ENCODE measurements around the gene REELD1. TPM values are rescaled to one million over a fixed set of nuclear protein-coding genes. Genes with fewer than 3 reads are reported as not detected.

The REELD1 gene
- total and polyA plus RNA-seq, 2 of the 4 experiments (the other 2 are of a cell fraction) = not detected

DNA sequence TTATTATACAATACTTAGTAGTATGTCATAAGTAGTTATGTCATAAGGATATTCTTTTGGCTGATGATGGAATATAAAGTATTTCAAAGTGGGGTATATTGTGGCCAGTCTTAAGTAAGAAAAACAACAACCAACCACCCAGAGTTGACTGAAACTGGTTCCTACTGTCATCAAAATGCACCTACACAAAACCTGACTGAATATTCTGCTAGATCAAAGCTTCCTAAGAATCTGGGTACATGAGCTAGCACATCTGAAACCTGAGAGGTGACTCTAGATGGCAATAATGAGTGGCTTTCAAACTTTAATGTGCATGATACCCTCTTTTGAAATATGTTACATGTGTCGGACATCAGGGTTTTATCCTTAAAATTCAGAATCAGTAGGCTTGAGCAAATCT, 60.4 kb downstream of the REELD1 start:
- H3K4me2 ChIP-seq (ENCODE audit: low read depth, low read length) = no peak overlapping the region
- ChIA-PET CTCF (no interaction called here), POLR2A (ENCODE audit: unreplicated experiment) (no interaction called here)
- no peak overlapping the region for H3K18ac ChIP-seq (ENCODE audit: low read depth, low read length)
- H2AFZ ChIP-seq (replicated peaks; ENCODE audit: low read length, poor library complexity) = no peak overlapping the region
- no peak overlapping the region for H2BK5ac ChIP-seq (ENCODE audit: low read depth, low read length, poor library complexity, severe bottlenecking)
- no peaks in the 10 kb centered on the region for H4K20me1 ChIP-seq (ENCODE audit: insufficient read depth, low read length)
- H3K9ac ChIP-seq (ENCODE audit: low read depth, low read length) = no peak overlapping the region
- H3K4me3 ChIP-seq (ENCODE audit: insufficient read depth, low read depth, low read length) = no peak overlapping the region
- H4K91ac ChIP-seq (ENCODE audit: insufficient read depth, low read depth, low read length) = no peak overlapping the region
- no peak overlapping the region for H2BK120ac ChIP-seq (ENCODE audit: low read depth, low read length)
- H3K23ac ChIP-seq (ENCODE audit: low read depth, low read length) = no peak overlapping the region
- H2BK20ac ChIP-seq (ENCODE audit: low read depth, low read length) = no peak overlapping the region
- no peaks in the 10 kb centered on the region for H3K36me3 ChIP-seq (ENCODE audit: control insufficient read depth, insufficient read depth, low read length)
- H3K9me1 ChIP-seq (ENCODE audit: insufficient read depth, low read length) = no peaks in the 10 kb centered on the region
- ATAC-seq (ENCODE audit: low read depth) = no peak
- H2AK9ac ChIP-seq (replicated peaks; ENCODE audit: low read depth, low read length, poor library complexity) = no peak overlapping the region
- no peak overlapping the region for H2BK15ac ChIP-seq (ENCODE audit: low read depth, low read length)
- no peaks in the 10 kb centered on the region for H3K27me3 ChIP-seq (ENCODE audit: control insufficient read depth, insufficient read depth, low read length)
- H3K4me1 ChIP-seq (ENCODE audit: control insufficient read depth, insufficient read depth, low read length) = no peaks in the 10 kb centered on the region
- H3K79me1 ChIP-seq (ENCODE audit: low read depth in 1 of 2, low read length in 2 of 2) = no peaks in the 10 kb centered on the region
- intact Hi-C loops (cut with micrococcal nuclease) (no loop called here), dilution Hi-C loops (cut with HindIII; ENCODE audit: low sequenced_read_pairs, unreplicated experiment) (no loop called here), in situ Hi-C loops (cut with MboI; ENCODE audit: low sequenced_read_pairs) (no loop called here)
- H3K56ac ChIP-seq (ENCODE audit: extremely low read depth, insufficient read depth, low read length) = no peak overlapping the region
- no peak overlapping the region for H3K14ac ChIP-seq (replicated peaks; ENCODE audit: low read depth, low read length)
- no peak for TF ChIP-seq CHD1 (IDR thresholded peaks at IDR 0.05; ENCODE audit: low read depth, low read length)
- no peak for TF ChIP-seq RAD21 (IDR thresholded peaks at IDR 0.05; ENCODE audit: low read length)
- TF ChIP-seq, protein P1, sequence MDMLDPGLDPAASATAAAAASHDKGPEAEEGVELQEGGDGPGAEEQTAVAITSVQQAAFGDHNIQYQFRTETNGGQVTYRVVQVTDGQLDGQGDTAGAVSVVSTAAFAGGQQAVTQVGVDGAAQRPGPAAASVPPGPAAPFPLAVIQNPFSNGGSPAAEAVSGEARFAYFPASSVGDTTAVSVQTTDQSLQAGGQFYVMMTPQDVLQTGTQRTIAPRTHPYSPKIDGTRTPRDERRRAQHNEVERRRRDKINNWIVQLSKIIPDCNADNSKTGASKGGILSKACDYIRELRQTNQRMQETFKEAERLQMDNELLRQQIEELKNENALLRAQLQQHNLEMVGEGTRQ (IDR thresholded peaks at IDR 0.05; ENCODE audit: low read depth, low read length) = no peak
- TF ChIP-seq, protein P2, sequence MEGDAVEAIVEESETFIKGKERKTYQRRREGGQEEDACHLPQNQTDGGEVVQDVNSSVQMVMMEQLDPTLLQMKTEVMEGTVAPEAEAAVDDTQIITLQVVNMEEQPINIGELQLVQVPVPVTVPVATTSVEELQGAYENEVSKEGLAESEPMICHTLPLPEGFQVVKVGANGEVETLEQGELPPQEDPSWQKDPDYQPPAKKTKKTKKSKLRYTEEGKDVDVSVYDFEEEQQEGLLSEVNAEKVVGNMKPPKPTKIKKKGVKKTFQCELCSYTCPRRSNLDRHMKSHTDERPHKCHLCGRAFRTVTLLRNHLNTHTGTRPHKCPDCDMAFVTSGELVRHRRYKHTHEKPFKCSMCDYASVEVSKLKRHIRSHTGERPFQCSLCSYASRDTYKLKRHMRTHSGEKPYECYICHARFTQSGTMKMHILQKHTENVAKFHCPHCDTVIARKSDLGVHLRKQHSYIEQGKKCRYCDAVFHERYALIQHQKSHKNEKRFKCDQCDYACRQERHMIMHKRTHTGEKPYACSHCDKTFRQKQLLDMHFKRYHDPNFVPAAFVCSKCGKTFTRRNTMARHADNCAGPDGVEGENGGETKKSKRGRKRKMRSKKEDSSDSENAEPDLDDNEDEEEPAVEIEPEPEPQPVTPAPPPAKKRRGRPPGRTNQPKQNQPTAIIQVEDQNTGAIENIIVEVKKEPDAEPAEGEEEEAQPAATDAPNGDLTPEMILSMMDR (conservative IDR thresholded peaks at IDR 0.05; ENCODE audit: low read depth, low read length) = no peak
- no peak for TF ChIP-seq MAZ (IDR thresholded peaks at IDR 0.05; ENCODE audit: borderline replicate concordance, low read depth, low read length)
- TF ChIP-seq NFE2L2 (IDR thresholded peaks at IDR 0.05; ENCODE audit: low read depth, low read length) = no peak
- no peak for TF ChIP-seq RCOR1 (IDR thresholded peaks at IDR 0.05; ENCODE audit: insufficient replicate concordance, low read length)
- no peak for TF ChIP-seq MXI1 (IDR thresholded peaks at IDR 0.05; ENCODE audit: borderline replicate concordance, low read depth, low read length)
- TF ChIP-seq, protein P3, sequence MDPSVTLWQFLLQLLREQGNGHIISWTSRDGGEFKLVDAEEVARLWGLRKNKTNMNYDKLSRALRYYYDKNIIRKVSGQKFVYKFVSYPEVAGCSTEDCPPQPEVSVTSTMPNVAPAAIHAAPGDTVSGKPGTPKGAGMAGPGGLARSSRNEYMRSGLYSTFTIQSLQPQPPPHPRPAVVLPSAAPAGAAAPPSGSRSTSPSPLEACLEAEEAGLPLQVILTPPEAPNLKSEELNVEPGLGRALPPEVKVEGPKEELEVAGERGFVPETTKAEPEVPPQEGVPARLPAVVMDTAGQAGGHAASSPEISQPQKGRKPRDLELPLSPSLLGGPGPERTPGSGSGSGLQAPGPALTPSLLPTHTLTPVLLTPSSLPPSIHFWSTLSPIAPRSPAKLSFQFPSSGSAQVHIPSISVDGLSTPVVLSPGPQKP (IDR thresholded peaks at IDR 0.05; ENCODE audit: borderline replicate concordance, low read depth, low read length) = no peak
- no peak for TF ChIP-seq SMC3 (IDR thresholded peaks at IDR 0.05; ENCODE audit: low read depth, low read length)
- TF ChIP-seq FOS (IDR thresholded peaks at IDR 0.05; ENCODE audit: low read depth, low read length) = no peak
- no peak for TF ChIP-seq POLR2A (IDR thresholded peaks at IDR 0.05; ENCODE audit: low read depth, low read length)
- TF ChIP-seq MAFK (IDR thresholded peaks at IDR 0.05; ENCODE audit: low read depth, low read length) = no peak
- no peak for TF ChIP-seq CEBPB (IDR thresholded peaks at IDR 0.05; ENCODE audit: low read depth, low read length)
- no peak for TF ChIP-seq BHLHE40 (IDR thresholded peaks at IDR 0.05; ENCODE audit: low read depth, low read length)
- TF ChIP-seq RFX5 (IDR thresholded peaks at IDR 0.05; ENCODE audit: low read depth, low read length) = no peak
- no peak overlapping the region for H4K8ac ChIP-seq (ENCODE audit: low read depth in 2 of 2, low read length in 2 of 2)
- no peak overlapping the region for H3K27ac ChIP-seq (ENCODE audit: insufficient read depth, low read length)
- H3K4ac ChIP-seq (ENCODE audit: low read depth, low read length) = no peak overlapping the region
- no peak overlapping the region for H4K5ac ChIP-seq (ENCODE audit: low read depth, low read length)
- H2AK5ac ChIP-seq (ENCODE audit: low read depth, low read length) = no peak overlapping the region
- BruUV-seq (replicated peaks) = no TSS peak
- H3K9me3 ChIP-seq (ENCODE audit: control insufficient read depth, insufficient read depth, low read length) = no peaks in the 10 kb centered on the region
- no CpG with 5 or more reads among the region's 1 CpG for WGBS, 2 experiments (ENCODE audit: extremely low coverage in 2 of 2, insufficient read length in 1 of 2)
- no peak for DNase-seq

All from IMR-90 (cell line).